T47D (cell line): Measurements from ENCODE around the gene ELL2.

Experiments used
- DNase-seq, 2 experiments: peaks; one replicate each; pipeline versions ENCODE4 v3.0.0 to v3.0.0-alpha.2; 2011 to 2012; ENCODE audit warnings: low read depth in 1 of 2, low spot score in 1 of 2
- JUND ChIP-seq: IDR thresholded peaks from 2 replicates; pipeline ENCODE4 v1.6.1; 2012; ENCODE audit warnings: low read depth
- in situ Hi-C: cut with HindIII; loops from 2 replicates; pipeline ENCODE4 v1.10.0; 2016; ENCODE audit warnings: low sequenced_read_pairs, low pct_unique_long_range_greater_than_20kb

The ELL2 gene

GRCh38 chr5:95959051-95959887 is 2.4 kb downstream of the ELL2 start:
- in situ Hi-C loops: no loop called here
- no peak for TF ChIP-seq JUND
- DNase-seq: no peak

- in situ Hi-C loops: no loop called here
- TF ChIP-seq JUND: no peak
- no peak for DNase-seq
Measured at GRCh38 chr5:95958310-95959014, 3.2 kb downstream of the ELL2 start.

- in situ Hi-C loops: no loop called here
- DNase-seq: no peak
Measured at GRCh38 chr5:95957561-95958203, 4.0 kb downstream of the ELL2 start.

GRCh38 chr5:95956900-95957293 is 4.8 kb downstream of the ELL2 start:
- TF ChIP-seq JUND: no peak

More at GRCh38 chr5:95957561-95958203, 4.0 kb downstream of the ELL2 start:
- TF ChIP-seq JUND: no peak

GRCh38 chr5:95956021-95956899 is 5.4 kb downstream of the ELL2 start:
- in situ Hi-C loops: no loop called here
- no peak for DNase-seq
- no peak for TF ChIP-seq JUND

More at GRCh38 chr5:95956900-95957293, 4.8 kb downstream of the ELL2 start:
- no peak for DNase-seq
- in situ Hi-C loops: no loop called here

GRCh38 chr5:95954716-95955115 is 6.9 kb downstream of the ELL2 start:
- TF ChIP-seq JUND: no peak
- DNase-seq: no peak
- in situ Hi-C loops: no loop called here

- no peak for TF ChIP-seq JUND
- DNase-seq: no peak
- in situ Hi-C loops: no loop called here
Measured at GRCh38 chr5:95953021-95953702, 8.5 kb downstream of the ELL2 start.

- TF ChIP-seq JUND: no peak
- in situ Hi-C loops: no loop called here
- DNase-seq: no peak
Measured at GRCh38 chr5:95951916-95952315, 9.7 kb downstream of the ELL2 start.

- no peak for TF ChIP-seq JUND
- DNase-seq: no peak
- in situ Hi-C loops: no loop called here
Measured at GRCh38 chr5:95949810-95950209, 11.8 kb downstream of the ELL2 start.

- no peak for TF ChIP-seq JUND
Measured at GRCh38 chr5:95948631-95949030, 13.0 kb downstream of the ELL2 start.

GRCh38 chr5:95946451-95946850 is 15.2 kb downstream of the ELL2 start:
- no peak for DNase-seq
- in situ Hi-C loops: no loop called here
- no peak for TF ChIP-seq JUND

More at GRCh38 chr5:95948631-95949030, 13.0 kb downstream of the ELL2 start:
- in situ Hi-C loops: no loop called here
- no peak for DNase-seq
